CD4-positive, alpha-beta T cell (primary cell): ENCODE measurements around the gene GOLGA6C. TPM values are rescaled to one million over a fixed set of nuclear protein-coding genes. Genes with fewer than 3 reads are reported as not detected.
"Not testable (repeated sequence)": the region's sequence is repeated elsewhere in the genome, so short reads cannot be mapped to it uniquely, and the experiment has no call there.

Experiments used
- ATAC-seq: fragments of 200-7000 bp; cut with Tn5 transposase; one replicate; pipeline ENCODE4 v1.10.0; 2022; ENCODE audit warnings: mild to moderate bottlenecking; ENCODE audit not compliant: poor library complexity
- CTCF ChIA-PET: fragments of 350-600 bp; sonication (Branson Sonifier 250); formaldehyde crosslinking; loops from one replicate; lab custom pipeline; 2021; ENCODE audit warnings: antibody characterized with exemption, inconsistent platforms; lab: Charles Lee
- POLR2A ChIA-PET: fragments of 350-600 bp; sonication (Branson Sonifier 250); formaldehyde crosslinking; loops from one replicate; lab custom pipeline; 2021; ENCODE audit warnings: antibody characterized with exemption, inconsistent platforms; lab: Charles Lee
- DNase-seq, 14 experiments: peaks; one replicate each; pipeline ENCODE4 v3.0.0-alpha.2; 2013 to 2020; ENCODE audit warnings: mixed read lengths in 2 of 14
- H3K27ac ChIP-seq, 2 donors: one replicate each; pipeline versions ENCODE4 v1.5.1 to v1.7.0; 2013; ENCODE audit warnings: low read length in 2 of 2, low read depth in 1 of 2, mild to moderate bottlenecking in 1 of 2
- H3K27me3 ChIP-seq, 2 experiments: 1 replicate in 1 of 2; 2 replicates in 1 of 2; pipeline versions ENCODE4 v1.6.1 to v1.7.0; 2013; ENCODE audit warnings: low read length in 2 of 2, control low read depth in 1 of 2, mild to moderate bottlenecking in 1 of 2, moderate library complexity in 1 of 2; ENCODE audit not compliant: insufficient read depth in 2 of 2, control insufficient read depth in 1 of 2
- H3K36me3 ChIP-seq: one replicate; pipeline ENCODE4 v1.6.1; 2013; ENCODE audit warnings: low read length, control low read depth; ENCODE audit not compliant: insufficient read depth
- H3K4me1 ChIP-seq: one replicate; pipeline ENCODE4 v1.6.1; 2013; ENCODE audit warnings: low read length, control low read depth; ENCODE audit not compliant: insufficient read depth
- H3K4me3 ChIP-seq: one replicate; pipeline ENCODE4 v1.5.1; 2013; ENCODE audit warnings: mild to moderate bottlenecking, low read length, moderate library complexity
- H3K9me3 ChIP-seq, 2 experiments: 1 replicate in 1 of 2; 2 replicates in 1 of 2; pipeline versions ENCODE4 v1.6.1 to v1.7.0; 2013; ENCODE audit warnings: low read length in 2 of 2, mild to moderate bottlenecking in 2 of 2, control low read depth in 1 of 2, moderate library complexity in 1 of 2; ENCODE audit not compliant: control insufficient read depth in 1 of 2, insufficient read depth in 1 of 2
- H3K27ac Mint-ChIP-seq: one replicate; pipeline ENCODE4 v1.8.0; 2020; ENCODE audit warnings: mixed read lengths
- H3K27me3 Mint-ChIP-seq: one replicate; pipeline ENCODE4 v1.8.0; 2021; ENCODE audit warnings: mixed read lengths
- H3K36me3 Mint-ChIP-seq: one replicate; pipeline ENCODE4 v1.8.0; 2021; ENCODE audit warnings: low read depth, mixed read lengths
- H3K4me1 Mint-ChIP-seq: one replicate; pipeline ENCODE4 v1.8.0; 2021; ENCODE audit warnings: low read depth, mixed read lengths
- H3K4me3 Mint-ChIP-seq: one replicate; pipeline ENCODE4 v1.8.0; 2020; ENCODE audit warnings: mild to moderate bottlenecking, mixed read lengths
- H3K9me3 Mint-ChIP-seq: one replicate; pipeline ENCODE4 v1.8.0; 2020; ENCODE audit warnings: mixed read lengths
- CTCF ChIP-seq: fragments of 200-600 bp; IDR thresholded peaks from one replicate; pipeline ENCODE4 v1.8.0; 2022; ENCODE audit warnings: antibody characterized with exemption, mild to moderate bottlenecking
- intact Hi-C, 2 experiments: fragments of 100-400 bp; cut with DNase I in 1 of 2; cut with micrococcal nuclease in 1 of 2; formaldehyde crosslinking; loops; one replicate each; pipeline versions ENCODE4 v1.15.1 to v1.9.0; 2023 to 2025; cut with DNase I, micrococcal nuclease
- total RNA-seq, 174 experiments: library from RNA in 2 of 174; stranded (reverse) in 2 of 174; gene quantifications; one replicate each; pipeline ENCODE4 v1.2.3 and lab custom pipeline; 2021 to 2026

The GOLGA6C gene
- total RNA-seq, 2 experiments from 2014 or later: not detected

DNA sequence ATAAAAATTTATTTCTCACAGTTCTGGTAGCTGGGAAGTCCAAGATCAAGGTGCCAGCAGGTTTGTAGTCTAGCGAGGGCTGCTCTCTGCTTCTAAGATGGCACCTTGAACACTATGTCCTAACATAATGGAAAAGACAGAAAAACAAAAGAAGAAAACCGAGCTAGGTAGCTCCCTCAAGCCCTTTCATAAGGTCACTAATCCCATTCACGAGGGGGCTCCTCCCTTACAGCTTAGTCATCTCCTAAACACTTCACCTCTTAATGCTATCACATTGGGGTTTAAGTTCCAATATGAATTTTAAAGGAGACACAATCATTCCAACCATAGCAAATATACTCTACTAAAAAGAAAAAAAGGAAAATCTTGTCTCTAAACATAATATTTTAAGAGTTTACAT, 48.1 kb downstream of the GOLGA6C start:
- H3K9me3 Mint-ChIP-seq: no peaks in the 10 kb centered on the region
- H3K27ac Mint-ChIP-seq: no peak overlapping the region
- Histone ChIP-seq H3K27ac (no peak overlapping the region), H3K4me1 (no peaks in the 10 kb centered on the region), H3K36me3 (no peaks in the 10 kb centered on the region), H3K4me3 (no peak overlapping the region), H3K9me3 (no peaks in the 10 kb centered on the region), H3K27me3 (peaks cover 0 to 9% of the 10 kb centered on the region in 2 experiments)
- no peak overlapping the region for H3K4me3 Mint-ChIP-seq
- ChIA-PET POLR2A (no interaction called here), CTCF (no interaction called here)
- TF ChIP-seq CTCF: no peak
- DNase-seq: no peak
- ATAC-seq: no peak
- no peaks in the 10 kb centered on the region for H3K4me1 Mint-ChIP-seq
- peaks cover 43% of the 10 kb centered on the region for H3K27me3 Mint-ChIP-seq
- no peaks in the 10 kb centered on the region for H3K36me3 Mint-ChIP-seq
- intact Hi-C loops: loop anchor here in 1 of 2 experiments (5.0 kb wide), 1 partner anchor 274 kb away; no protein-coding TSS in a partner anchor

- Mint-ChIP-seq H3K4me3 (no peak overlapping the region), H3K4me1 (no peaks in the 10 kb centered on the region), H3K27me3 (peaks cover 43% of the 10 kb centered on the region), H3K27ac (no peak overlapping the region), H3K36me3 (no peaks in the 10 kb centered on the region), H3K9me3 (no peaks in the 10 kb centered on the region)
- Histone ChIP-seq H3K27me3 (peaks cover 0 to 9% of the 10 kb centered on the region in 2 experiments), H3K27ac (no peak overlapping the region), H3K9me3 (no peaks in the 10 kb centered on the region), H3K4me3 (no peak overlapping the region), H3K36me3 (no peaks in the 10 kb centered on the region), H3K4me1 (no peaks in the 10 kb centered on the region)
- POLR2A ChIA-PET: no interaction called here
- TF ChIP-seq CTCF: no peak
- CTCF ChIA-PET: no interaction called here
- intact Hi-C loops: loop anchor here in 1 of 2 experiments (5.0 kb wide), 1 partner anchor 276 kb away; no protein-coding TSS in a partner anchor
- ATAC-seq (peak; percentile 49), DNase-seq (peak in 4 of 14 experiments; percentile 2 to 17 (median 10))
Observed at GRCh38 chr15:75307778-75308390, 49.8 kb downstream of the GOLGA6C start.

- no peak overlapping the region for H3K4me3 ChIP-seq
- Mint-ChIP-seq H3K36me3 (no peaks in the 10 kb centered on the region), H3K27me3 (peaks cover 40% of the 10 kb centered on the region), H3K4me3 (no peak overlapping the region), H3K27ac (no peak overlapping the region), H3K4me1 (no peaks in the 10 kb centered on the region), H3K9me3 (no peaks in the 10 kb centered on the region)
- ATAC-seq: no peak
- DNase-seq: no peak
- H3K36me3 ChIP-seq: no peaks in the 10 kb centered on the region
- intact Hi-C loops: loop anchor here in 1 of 2 experiments (5.0 kb wide), 1 partner anchor 277 kb away; no protein-coding TSS in a partner anchor
- POLR2A ChIA-PET: no interaction called here
- no peaks in the 10 kb centered on the region for H3K4me1 ChIP-seq
- H3K9me3 ChIP-seq: no peaks in the 10 kb centered on the region
- no peak for TF ChIP-seq CTCF
- CTCF ChIA-PET: no interaction called here
- H3K27me3 ChIP-seq: peaks cover 0 to 5% of the 10 kb centered on the region in 2 experiments
- no peak overlapping the region for H3K27ac ChIP-seq
Observed at GRCh38 chr15:75309711-75310110, 51.6 kb downstream of the GOLGA6C start.

DNA sequence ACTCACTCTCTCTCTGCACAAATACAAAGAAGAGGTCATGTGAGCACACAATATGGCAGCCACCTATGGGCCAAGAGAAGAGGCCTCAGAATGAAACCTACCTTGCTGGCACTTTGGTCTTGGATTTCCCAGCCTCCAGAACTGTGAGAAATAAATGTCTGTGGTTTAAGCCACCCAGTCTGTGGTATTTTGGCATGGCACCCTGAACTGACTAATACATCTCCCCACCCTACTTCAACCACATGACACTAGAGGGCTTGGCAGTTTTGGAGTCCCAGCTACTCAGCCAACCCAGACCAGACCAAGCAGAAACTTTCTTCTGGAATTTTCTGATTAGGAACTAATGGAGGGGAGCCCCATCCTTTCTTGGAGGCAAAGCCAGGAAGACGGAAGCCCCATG, 54.4 kb downstream of the GOLGA6C start:
- H3K27me3 Mint-ChIP-seq: peaks cover 17% of the 10 kb centered on the region
- DNase-seq: peak in 1 of 14 experiments; percentile 19
- POLR2A ChIA-PET, H3K27ac ChIP-seq, H3K4me1 ChIP-seq, H3K27ac Mint-ChIP-seq, H3K36me3 ChIP-seq, H3K9me3 ChIP-seq, H3K4me3 ChIP-seq, H3K9me3 Mint-ChIP-seq, ATAC-seq, H3K36me3 Mint-ChIP-seq, intact Hi-C loops, H3K27me3 ChIP-seq, CTCF ChIA-PET, H3K4me1 Mint-ChIP-seq, H3K4me3 Mint-ChIP-seq: not testable (repeated sequence)
